DLD1 (cell line): ENCODE data around the gene MFSD12.

Experiments
- in situ Hi-C: cut with HindIII; loops from 2 replicates; pipeline ENCODE4 v1.10.0; 2017; ENCODE audit warnings: low sequenced_read_pairs

MFSD12 gene

GRCh38 chr19:3526507-3527237 is 30.7 kb downstream of the MFSD12 start:
- in situ Hi-C loops = no loop called here

GRCh38 chr19:3524904-3525451 is 32.4 kb downstream of the MFSD12 start:
- in situ Hi-C loops = no loop called here

DNA sequence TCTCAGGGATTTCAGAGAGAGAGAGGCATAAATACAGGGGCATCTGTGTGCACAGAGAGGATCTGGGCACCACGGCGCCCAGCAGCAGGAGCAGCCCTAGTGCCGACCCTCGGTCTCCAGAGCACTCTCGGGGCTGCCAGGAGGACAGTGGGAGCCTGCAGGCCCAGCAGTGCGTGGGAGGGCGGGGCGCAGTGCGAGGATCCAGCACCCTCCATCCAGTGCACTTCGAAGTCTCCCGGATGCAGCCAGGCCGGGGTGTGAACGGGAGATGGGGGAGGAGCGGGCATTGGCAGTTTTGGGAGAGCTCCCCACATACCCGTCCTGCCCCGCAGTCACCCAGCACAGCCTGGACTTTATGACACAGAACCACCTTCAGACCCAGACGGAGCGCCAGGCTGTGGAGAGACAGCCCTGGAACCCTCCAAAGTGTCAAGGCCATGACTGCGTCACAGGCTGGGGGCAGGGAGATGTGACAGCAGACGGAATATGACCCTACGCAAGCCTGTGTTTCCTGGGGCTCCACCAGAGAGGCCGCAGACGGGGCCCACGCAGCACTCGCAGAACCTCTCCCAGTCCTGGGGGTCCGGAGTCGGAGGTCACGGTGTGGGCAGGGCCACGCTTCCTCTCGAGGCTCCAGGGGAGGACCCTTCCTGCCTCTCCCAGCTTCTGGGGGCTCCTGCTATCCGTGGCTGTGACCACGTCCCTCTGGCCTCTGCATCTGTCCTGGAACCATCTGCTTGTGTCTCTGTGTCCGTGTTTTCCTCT is 33.1 kb downstream of the MFSD12 start:
- in situ Hi-C loops = no loop called here

DNA sequence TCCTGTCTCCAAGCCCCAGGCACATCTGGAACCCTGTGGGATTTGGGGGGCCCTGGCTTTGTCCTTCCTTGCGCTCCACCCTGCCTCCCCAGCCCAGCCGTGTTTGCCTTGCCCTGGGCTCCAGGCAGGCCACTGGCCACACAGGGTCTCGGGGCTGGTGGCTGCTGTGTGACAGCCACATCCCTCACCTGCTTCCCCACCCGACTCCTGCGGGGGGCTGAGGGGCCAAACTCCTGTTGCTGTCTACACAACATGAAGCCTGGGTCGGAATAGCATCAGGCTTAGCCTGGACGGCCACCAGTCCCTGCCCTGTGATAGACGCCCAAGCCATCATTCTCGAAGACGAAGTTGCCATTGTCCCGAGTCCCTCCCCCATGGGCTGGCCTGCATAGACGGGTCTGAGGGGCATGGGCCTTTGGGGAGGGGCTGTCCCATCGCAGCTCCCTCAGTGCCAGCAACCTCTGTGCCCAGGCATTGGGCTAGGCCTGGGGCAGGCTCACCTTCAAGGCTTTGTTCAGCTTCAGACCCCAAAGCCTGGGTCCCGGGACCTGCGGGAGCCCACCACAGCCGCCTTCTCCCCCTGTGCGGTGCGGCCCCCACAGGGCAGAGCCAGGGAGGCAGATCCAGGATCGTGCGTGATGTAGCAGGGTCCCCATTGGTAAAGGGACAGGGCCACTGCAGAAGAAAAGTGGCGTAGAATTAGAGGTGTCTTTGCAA is 33.9 kb downstream of the MFSD12 start:
- in situ Hi-C loops = no loop called here

DNA sequence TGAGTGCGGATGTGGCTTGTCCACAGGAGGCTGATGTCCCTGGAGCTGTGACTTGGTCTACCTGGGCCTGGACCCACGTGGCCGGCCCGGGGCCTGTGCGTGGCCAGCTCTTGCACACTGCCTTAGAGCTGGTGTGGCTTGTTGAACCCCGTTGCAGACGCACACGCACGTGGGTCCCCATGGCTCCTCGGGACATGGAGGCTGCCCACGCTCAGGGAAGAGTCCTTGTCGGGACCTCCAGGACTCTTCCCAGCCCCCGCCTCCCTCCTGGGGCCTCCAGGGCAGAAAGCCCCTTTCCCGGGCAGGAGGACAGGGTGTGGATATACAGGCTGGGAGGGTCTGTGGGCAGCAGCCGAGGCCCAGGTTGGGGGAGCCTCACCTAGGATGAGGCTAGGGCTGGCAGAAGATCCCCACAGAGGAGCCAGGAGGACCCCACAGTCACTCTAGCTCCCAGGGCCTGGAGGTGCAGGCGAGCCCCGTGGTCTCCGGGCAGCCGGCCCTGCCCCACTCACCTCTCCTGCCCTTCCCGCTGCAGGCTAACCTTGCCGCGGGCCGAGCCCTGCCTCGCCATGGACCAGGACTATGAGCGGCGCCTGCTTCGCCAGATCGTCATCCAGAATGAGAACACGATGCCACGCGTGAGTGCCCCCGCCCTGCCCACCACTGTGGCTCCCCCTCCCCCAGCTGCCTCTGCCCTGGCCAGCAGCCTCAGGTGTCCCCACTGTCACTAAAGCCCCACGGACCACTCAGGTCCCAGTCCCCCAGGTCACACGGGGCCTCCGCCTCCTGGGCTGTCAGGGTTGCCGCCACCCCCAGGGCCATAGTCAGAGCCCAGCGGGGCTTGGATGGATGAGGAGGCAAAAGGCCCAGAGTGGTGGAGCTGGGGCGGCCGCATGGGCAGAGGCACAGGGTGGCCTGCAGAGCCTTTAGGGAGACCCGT is 34.7 kb downstream of the MFSD12 start:
- in situ Hi-C loops = no loop called here

GRCh38 chr19:3521104-3521445 is 36.3 kb downstream of the MFSD12 start:
- in situ Hi-C loops = no loop called here

- in situ Hi-C loops = no loop called here
Measured at GRCh38 chr19:3520166-3521103, 37.0 kb downstream of the MFSD12 start.

GRCh38 chr19:3519126-3519525 is 38.3 kb downstream of the MFSD12 start:
- in situ Hi-C loops = no loop called here

DNA sequence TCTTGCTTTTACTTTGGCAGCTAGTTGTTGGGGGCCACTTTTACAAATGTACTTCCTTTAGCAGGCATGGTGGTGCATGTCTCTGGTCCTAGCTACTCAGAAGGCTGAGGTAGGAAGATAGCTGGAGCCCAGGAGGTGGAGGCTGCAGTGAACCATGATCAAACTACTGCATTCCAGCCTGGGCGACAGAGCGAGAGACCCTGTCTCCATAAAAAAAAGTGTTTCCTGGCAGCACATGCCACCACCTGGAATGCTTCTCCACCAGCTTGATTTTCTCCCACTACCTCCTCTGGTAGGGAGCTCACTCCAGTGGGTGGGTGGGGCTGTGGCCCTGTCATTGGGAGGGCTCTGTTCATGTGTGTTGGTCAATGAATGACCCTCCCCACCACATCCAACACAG is 38.7 kb downstream of the MFSD12 start:
- in situ Hi-C loops = no loop called here

DNA sequence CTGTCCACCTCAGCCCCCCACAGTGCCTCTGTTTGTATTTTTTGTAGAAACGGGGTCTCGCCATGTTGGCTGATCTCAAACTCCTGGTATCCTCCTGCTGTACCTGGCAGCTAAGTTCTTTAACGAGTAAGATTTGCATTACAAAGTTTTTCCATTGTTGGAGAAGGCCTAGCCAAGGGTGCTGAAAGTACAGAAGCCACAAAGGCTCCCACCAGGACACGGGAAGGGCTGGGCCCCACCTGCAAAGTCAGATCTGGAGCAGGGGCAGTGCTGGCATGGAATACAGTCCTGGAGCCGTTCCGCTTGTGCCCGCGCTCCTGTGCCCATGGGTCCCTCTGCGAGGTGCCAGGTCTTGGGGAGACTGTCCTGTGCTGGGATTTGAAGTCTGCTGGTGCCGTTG is 39.1 kb downstream of the MFSD12 start:
- in situ Hi-C loops = no loop called here

DNA sequence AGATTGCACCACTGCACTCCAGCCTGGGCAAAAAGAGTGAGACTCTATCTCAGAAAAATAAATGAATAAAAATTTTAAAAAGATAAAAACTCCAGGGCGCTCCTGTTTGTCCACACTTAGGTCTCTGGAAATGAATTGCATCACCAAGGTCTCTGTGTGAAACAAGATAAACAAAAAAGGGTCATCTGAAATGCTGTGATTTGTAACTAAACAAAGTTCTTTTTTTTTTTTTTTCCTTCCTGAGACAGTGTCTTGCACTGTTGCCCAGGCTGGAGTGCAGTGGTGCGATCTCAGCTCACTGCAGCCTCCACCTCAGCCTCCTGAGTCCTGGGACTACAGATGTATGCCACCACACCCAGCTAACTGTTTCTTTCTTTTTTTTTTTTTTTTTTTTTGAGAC is 39.7 kb downstream of the MFSD12 start:
- in situ Hi-C loops = no loop called here

- in situ Hi-C loops = no loop called here
Measured at GRCh38 chr19:3516675-3517207, 40.6 kb downstream of the MFSD12 start.

DNA sequence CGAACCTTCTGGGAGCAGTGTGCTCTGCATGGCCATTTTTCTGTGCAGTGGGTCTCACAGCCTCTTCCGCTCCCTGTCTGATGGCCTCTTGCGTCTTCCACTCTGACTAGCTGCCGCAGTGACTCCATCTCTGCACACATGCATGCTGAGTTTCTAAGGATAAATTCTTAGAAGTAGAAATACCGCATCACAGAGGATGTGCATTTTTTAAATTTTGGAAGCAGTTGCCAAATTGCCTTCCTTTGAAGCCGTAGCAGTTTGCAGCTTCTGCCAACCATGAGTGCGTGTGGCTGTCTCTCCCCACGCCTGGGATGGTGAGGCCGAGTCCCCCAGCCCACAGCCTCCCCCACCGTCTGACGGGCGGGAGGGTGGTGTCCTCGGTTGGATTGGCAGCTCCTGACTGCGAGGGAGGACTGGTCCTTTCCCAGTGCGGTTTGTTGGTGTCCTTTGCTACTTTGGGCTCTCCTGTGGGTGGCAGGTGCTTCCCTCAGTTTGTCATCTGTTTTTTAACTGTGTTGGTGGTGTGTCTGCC is 41.4 kb downstream of the MFSD12 start:
- in situ Hi-C loops = no loop called here

DNA sequence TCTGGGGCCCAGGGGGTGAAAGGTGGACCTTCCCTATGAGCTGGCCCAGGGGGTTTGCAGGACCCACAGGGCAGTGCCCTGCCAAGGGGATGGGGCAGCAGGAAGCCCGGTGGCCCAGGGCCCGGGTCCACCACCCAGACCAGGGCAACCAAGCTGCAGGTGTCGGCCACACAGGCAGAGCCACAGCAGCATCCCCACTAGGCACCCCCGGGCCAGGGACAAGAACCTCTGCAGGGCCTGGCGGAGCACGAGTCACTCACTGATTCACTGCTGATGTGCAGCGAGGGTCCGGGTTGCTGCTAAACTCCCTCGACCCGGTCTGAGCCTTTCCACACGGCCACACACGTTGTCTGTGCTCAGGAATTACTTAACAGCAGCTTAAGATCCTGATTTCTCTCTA is 42.5 kb downstream of the MFSD12 start:
- in situ Hi-C loops = no loop called here

DNA sequence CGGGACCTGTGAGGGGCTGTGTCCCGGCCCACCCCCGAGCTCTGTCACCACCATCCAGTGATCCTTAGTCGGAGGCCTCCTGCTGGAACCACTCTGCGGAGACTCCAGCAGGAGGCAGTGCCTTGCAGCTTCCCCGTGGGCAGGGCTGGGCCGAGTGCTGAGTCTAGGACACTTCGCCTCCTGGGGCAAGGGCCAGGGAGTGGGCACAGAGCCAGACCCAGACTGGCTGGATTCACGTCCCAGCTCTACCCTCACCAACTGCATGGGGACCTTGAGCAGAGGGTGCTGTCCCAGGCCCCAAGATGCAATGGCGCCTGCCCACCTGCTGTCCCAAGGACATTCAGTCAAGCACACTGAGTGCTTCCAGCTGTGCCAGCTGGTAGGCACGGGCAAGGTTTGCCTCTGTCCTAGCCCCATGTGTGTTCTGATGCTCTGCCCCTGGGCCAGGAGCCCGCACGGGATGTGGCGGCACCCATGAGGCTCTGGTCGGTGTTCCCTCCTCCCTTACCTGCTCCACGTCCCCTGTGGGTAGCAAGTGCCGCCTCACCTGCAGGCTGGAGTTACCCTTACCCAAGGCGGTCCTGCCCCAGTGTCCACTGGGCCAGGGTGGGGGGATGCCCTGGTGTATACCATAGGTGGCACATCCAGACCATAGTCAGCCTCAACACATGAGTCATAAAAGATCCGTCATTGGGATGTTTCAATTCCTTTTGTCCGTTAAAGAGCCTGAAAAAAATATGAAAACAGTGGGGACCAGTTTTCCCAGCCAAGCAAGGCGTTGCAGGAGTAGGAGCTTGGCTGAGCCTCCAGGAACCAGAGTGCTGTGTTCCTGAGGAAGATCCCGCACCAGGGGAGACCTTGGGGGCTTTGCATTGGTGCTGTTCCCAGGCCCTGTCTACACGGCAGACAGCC is 43.9 kb downstream of the MFSD12 start:
- in situ Hi-C loops = no loop called here

DNA sequence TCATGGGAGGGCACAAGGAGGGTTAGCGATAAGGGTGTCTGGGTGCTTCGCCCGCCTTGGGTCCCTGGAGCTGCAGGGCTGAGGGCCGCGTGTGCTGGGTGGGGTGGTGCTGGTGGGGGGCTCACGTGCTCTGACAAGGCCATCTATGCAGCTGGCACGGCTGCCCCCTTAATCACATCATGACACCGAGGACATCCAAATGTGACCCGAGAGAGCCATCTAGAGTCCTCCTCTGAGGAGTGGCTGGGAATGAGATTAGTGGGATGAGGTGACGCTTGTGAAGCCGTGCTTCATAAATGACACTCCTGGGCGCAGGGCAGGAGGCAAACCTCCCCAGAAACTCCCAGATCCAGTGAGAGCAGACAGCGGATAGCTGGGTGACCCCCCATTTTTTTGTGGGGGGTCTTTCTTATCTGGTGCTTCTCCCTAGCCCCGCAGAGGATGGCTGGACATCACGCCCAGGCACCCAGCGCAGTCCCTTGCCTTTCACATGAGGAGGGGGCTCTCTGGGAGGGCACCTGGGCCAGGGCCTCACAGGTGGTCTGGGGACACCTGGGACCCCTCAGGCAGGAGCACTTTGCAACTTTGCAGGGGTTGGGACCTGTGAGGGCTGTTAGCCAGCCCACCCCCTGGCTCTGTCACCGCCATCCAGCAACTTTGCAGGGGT is 44.7 kb downstream of the MFSD12 start:
- in situ Hi-C loops = no loop called here

DNA sequence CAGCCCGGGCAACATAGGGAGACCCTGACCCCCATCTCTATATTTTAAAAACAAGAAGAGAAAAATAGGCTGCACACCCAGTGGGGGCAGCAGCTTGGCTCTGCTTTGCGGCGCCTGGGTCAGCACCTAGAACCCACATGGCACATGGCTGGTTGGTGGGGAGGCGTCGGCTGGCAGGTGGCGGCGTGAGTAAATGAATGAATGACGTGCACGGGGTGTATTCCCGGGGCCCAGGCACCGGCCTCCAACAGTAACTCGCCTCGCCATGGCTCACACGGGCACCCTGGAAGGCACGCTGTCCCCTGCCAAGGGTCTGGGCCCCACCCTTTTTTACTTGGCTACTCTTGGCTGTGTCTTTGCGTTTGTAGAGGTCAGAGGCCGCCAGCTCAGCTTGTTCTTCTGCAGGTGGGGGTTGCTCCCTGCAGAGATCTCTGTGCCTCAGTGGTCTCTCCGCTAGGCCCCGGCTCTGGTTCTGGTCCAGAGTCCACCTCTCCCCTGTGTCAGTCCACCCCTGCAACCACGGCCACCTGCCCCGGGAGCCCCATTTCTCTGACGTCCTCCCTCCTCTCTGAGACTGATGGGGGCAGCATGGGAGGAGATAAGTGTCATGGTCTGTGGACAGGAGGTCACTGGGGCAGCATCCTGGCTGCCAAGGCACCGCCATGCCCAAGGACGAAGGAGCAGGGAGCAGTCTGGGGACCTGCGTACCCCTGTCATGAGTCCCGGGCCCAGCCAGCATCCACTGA is 45.7 kb downstream of the MFSD12 start:
- in situ Hi-C loops = no loop called here
